Erythroblast (primary cell): ENCODE measurements around the gene WDR20.

Experiments
- GATA1 ChIP-seq: IDR thresholded peaks from 2 replicates; pipeline ENCODE4 v1.6.1; 2011; ENCODE audit warnings: low read depth, mild to moderate bottlenecking, control low read depth, low read length, moderate library complexity
- POLR2A ChIP-seq: IDR thresholded peaks from 2 replicates; pipeline ENCODE4 v1.6.1; 2011; ENCODE audit warnings: mild to moderate bottlenecking, low read length

GRCh38 chr14:102197317-102197853, 57.7 kb downstream of the WDR20 start:
- TF ChIP-seq POLR2A (no peak), GATA1 (no peak)
